Measurements from ENCODE around the gene PTPRG. TPM values are rescaled to one million over a fixed set of nuclear protein-coding genes. Genes with fewer than 3 reads are reported as not detected.

Gene PTPRG
- total RNA-seq, 1 donor from 2014 or later: 78.2 TPM

DNA sequence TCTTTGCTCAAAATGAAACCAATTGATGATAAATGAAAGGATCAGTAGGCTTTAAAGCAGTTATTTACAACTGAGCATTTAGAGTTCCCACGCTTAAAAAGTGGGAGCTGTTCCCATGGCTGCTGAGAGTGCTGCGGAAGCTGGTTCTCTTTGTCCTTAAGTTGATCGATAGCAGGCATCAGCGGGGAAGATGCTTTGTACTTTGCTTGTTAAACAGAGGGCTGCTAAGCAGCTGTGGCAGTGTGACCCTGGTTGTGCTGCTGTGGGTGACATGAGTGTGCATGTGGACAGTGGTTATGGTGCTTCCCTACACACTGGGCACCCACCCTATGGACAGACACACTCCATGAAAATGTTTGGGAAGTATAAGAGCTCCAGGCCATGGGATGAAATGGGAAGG lies 96.3 kb downstream of the PTPRG start:
- DNase-seq: no peak

DNA sequence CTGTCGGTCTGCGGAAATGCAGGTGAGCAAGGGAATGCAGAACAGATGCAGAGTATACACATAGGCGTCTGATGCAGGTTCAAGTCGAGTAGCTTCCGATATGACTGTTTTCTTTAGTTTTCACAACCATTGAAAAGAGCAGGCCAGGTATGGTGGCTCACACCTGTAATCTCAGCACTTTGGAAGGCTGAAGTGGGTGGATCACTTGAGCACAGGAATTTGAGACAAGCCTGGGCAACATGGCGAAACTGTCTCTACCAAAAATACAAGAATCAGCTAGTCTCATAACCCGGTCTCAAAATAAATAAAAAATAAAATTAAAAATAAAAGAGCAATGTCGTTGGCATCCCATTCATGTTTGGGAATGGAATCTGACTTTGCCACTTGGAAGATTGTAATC lies 101.5 kb downstream of the PTPRG start:
- no peak for DNase-seq

DNA sequence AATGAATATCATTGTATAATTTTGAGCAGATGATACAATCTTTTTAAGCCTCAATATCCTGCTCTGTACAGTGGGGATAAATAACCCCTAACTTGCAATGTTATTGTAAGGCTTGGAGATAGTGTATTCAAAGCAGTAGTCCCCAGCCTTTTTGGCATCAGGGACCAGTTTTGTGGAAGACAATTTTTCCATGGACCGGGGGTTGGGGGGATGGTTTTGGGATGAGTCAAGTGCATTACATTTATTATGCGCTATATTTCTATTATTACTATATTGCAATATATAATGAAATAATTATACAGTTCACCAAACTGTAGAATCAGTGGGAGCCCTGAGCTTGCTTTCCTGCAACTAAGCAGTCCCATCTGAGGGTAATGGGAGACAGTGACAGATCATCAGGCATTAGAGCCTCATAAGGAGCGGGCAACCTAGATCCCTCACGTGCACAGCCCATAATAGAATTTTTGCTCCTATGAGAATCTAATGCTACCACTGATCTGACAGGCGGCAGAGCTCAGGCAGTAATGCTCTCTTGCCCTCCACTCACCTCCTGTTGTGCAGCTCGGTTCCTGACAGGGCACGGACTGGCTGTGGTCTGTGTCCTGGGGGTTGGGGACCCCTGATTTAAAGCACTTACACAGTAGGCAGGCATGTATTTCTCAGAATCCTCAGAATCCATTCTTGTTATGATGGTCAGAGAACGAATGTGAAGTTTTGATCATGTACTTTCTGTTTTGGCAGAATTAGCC lies 102.2 kb downstream of the PTPRG start:
- DNase-seq: no peak

DNA sequence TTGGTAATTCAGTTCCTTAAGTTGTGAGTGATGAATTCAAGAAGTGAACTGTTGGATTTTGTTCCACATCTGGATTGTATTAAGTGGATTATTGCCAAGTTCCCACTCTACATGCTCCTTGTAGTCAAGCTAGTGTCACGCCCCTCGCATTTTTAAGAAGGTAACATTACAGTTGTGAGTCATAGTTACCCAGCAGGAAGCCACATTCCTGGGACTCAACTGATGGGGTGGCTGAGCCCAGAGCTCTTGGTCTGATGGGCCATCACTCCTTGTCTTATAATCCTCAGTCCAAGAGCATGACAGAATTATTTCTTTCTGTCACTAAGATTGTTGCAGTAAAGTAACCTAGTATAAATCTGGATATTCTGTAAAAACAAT lies 102.7 kb downstream of the PTPRG start:
- peak; percentile 89 for DNase-seq

DNA sequence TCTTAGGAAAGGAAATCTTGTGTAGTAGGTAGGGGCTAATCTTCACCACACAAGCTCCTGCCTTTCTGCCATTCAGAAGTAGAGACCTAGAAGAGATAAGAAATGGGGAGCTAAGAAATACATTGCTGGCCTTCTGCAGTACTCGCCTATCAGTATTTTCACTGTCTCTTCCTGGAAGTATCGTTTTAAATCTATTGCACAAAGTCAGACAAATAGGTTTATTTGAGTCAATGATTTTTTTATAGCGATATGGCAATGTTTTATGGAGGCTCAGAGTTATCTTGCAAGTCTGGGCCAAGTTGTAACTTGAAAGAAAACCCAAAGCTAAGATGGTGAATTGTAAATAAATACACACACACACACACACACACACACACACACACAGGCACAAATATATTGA lies 103.8 kb downstream of the PTPRG start:
- no peak for DNase-seq

DNA sequence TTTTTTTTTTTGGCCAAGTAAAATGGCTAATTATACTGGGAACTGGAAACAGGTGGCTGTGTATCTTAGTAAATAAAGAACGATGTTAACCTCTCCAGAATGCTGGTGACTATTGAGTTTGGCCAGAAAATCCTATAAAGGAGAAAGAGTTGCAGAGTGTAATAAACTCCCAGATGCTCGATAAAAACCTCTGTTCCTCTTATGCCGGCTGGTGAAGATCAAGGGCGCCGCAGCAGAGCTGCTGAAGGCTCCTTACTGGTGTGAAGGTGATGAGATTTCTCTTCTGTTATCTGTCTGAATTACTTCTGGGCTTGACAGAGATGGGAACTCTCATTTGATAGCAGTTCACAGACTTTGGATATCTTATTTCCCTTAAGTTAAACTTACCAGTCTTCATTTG lies 104.6 kb downstream of the PTPRG start:
- DNase-seq: no peak

DNA sequence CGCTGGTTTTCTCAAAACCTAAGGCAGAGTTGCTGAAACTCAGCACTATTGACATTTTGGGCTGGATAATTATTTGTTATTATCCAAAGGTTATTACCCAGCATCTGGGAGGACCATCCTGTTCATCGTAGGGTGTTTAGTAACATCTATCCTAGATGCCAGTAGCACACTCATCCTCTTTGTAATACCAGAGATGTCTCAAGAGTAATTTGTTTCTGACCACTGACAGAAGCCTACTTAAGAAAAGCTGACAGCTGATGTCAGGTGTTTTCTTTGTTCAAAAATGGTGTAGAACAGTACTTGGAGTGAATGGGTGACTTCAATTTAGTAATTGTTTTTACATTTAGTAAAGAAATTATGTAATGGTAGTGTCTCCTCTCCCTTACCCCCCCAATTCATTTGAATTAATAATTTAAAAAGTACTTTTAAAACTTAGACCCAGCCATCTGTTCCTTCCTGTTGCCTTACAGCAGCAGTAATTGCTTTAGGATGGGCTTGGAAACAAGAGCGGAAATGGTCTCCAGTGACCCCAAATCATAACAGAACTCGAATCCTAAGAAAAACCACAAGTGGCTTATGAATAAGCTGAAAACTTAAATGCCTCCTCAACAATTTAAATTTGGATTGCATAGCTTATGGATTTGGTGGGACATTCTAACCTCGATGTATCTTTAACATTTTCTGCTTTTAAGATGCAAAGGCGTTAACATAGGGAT lies 105.4 kb downstream of the PTPRG start:
- DNase-seq: peak; percentile 50

DNA sequence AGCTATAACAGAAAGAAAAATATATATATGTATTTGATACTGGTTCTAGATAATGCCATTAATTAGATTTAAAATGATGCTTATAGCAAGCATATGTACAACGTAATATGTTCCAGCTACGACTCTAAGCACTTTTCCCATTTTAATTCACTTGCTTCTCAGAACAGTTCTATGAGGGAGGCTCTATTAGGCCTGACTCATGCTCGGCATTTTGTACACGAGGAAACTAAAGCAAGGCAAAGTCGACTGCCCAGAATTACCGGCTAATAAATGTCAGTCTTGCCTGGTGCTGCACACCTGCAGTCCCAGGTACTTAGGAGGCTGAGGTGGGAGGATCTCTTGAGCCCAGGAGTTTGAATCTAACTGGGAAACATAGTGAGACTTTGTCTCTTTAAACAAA lies 106.0 kb downstream of the PTPRG start:
- no peak for DNase-seq

DNA sequence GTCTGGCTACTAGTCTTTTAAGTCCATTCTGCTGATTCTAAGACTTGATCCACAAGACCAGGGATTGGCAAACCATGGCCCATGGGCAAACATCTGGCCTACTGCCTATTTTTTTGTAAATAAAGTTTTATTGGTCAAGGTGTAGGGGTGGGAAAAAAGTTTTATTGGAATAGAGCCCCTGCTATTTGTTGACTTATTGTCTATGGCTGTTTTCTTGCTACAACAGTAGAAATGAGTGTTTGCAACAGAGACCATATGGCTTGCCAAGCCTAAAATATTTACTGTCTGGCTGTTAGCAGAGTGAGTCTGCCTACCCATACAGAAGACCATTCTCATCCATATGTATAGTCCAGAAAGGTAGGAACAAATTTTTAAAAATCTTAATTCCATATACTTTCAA lies 106.4 kb downstream of the PTPRG start:
- no peak for DNase-seq

DNA sequence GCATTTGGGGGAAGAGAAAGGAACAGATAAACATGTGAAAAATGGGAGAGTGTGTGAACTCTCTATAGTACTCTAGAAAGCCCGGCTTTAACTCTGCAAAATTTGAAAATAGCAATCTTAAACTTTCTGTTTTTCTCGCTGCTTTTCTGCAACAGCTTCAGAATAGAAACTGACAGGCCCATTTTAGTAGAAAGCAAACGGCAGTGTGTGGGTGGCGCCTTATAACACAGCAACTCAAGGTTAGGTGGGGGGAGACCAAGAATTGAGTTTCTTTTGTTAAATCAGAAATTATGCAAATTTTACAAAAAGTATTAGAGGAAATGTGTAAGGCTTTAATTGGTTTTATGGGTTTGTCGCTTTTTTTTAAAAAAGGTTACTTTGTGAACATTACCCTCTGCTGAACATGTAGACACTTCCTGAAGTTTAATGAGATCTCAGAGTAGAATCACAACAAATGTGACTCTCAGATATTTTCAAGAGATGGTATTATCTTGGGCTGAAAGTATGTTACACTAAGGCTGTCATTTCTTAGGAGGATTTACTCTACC lies 107.0 kb downstream of the PTPRG start:
- no peak for DNase-seq

DNA sequence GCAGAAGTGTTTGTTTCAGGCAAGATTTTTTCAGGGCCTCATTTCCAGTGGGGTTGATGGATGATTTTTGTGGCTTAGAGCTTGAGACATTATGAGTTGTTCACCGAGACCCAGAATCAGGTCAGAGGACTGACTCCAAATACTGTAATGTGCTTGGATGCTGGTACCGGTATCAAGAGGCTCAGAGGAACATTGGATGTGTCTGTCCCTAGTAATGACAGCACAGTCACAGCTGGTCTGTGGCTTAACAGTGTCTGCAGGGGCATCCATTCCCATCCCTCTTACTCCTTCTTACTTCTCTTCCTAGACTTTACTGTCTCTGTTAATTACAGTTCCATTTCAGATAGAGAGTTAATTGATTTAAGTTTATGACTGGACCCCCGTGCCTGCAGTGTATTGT lies 107.8 kb downstream of the PTPRG start:
- DNase-seq: no peak

DNA sequence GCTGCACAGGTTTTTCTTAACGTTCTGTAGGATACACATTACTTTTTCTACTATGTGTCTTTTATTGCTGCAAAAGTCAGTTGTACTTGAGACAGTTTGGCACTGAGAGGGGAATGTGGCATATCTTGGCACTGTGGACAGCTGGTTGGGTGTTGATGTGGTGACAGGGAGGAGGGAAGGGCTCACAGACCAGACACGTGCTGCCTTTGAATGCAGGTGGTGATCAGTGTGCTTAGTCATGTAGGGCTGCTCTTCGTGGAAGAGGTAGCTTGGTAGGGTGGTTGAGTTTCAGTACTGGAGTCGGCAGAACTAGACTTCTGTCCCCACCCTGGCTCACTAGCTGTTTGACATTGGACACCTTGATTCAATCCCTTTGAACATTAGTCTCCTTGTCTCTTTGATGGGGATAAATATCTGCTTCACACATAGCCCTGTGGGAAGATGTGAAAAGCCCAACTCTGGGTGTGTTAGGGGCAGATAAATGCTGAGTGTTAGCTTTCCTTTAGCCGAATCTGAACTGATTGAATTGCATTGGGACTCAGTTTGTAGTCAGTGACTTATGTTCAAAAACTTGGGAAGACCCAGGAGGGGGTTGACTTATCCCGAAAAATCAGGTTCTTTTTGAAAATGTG lies 108.4 kb downstream of the PTPRG start:
- peak; percentile 44 for DNase-seq

DNA sequence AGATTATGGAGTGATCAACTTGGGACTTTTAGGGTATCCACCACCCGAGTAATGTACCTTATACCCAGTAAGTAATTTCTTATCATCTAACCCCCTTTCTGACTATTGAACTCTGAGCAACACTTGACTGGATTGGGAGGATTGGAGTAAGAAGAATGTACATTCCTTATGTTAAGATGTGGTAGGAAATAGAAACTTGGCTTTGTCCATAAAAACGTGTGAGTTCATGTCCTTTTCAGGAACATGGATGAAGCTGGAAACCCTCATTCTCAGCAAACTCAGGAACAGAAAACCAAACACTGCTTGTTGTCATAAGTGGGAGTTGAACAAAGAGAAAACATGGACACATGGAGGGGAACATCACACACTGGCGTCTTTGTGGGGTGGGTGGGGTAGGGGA lies 112.3 kb downstream of the PTPRG start:
- DNase-seq: peak; percentile 54

DNA sequence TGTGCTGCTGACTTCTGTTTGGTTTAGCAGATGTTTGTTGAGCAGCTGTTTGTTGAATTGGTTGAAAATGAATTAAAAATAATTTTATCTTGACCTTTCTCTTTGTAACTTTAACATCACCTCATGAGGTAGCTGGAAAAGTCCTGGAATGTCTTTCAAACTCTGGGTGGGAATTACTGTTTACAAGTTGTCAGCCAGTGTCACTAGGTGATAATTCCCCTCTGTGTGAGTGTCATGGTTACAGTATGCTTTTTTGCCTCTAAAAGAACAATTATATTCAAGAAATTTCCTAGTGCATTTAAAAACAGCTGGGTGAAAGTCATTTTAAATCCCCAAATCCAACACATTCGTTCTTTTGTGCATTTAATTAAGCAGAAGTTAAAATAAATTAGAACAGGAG lies 113.2 kb downstream of the PTPRG start:
- DNase-seq: no peak

DNA sequence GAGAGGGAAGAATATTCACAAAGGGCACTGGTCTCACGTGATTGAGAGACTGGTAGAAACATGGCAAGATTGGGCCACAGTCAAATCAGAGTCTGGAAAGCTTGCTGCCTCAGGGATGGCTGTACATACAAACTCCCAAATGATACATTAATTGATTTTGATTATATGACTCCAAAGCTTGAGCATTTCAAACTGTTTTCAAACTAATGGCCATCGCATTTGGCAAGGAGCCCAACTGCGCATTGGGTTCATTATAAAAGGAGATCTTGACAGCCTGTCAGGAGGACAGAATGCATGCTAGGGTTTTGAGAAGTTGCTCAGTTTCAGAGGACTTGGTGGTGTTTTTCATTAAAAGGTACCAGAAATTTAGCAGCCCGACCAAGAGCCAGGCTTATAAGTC lies 117.7 kb downstream of the PTPRG start:
- no peak for DNase-seq

DNA sequence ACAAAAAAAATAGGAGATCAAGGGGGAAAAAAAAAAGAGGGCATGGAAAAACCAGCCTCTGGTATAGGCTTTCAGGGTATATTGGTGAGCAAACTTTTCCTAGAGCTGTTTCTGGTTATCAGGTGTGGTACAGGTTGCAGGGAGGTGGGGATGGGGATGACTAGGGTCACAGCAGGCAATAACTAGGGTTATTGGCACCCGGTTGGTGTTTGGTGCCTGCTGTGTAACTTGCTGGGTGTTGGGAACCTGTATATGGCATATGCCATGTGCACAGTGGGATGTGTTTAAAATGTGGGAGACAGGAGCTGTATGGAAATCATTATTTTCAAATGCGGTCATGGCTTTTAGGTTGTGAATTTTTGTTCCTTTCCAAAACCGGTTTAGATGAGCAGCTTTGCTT lies 119.2 kb downstream of the PTPRG start:
- DNase-seq: no peak

DNA sequence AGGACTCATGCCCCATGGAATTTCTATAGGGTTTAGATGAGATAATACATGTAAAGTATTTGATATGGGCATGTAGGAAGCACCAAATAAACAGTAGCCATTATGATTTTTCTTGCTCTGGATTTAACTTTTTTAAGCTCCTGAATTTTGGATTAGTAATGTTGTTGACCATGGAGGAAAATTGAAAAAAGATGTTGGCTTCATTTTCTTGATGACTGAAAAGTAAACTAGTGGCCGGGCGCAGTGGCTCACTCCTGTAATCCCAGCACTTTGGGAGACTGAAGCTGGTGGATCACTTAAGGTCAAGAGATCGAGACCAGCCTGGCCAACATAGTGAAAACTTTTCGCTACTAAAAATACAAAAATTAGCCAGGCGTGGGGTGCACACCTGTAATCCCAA lies 120.3 kb downstream of the PTPRG start:
- DNase-seq: no peak

DNA sequence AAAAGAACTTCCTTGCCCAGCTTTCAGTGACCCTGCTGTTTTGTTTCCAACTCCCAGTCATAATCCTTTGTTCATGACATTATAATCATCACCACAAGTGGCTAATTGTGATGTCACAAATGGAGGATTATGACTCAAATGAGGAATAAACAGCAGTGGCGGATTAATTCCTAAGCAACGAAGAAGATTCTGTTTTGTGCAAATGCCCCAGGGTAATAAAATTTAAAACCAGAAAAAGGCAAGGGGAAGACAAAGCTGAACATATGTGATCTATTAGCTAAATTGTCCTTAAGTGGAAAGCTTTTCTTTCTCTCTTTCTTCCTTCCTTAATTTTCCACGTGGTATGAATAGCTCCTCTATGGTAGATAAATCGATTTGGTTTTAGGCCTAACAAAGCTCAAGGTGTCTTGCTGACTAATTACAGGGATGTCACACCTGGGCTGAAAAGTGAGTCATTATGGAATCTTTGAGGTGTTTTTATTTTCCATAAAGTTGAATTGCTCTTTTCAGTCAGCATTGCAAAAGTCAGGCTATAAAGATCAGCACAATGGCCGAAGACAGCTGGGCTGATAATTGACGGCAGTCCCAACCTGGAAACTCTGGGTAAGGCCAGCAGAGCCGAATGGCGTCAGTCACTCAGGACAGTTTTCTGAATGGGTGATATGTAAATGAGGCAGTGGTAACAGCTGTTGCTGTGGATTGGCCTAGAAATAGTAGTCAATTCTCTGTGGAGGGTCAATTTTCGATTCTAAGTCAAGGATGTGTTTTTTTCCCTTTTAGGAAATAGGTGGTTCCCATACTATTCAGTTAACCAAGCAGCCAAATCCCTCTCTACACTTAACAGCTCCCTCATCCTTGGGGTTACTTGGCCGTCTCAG lies 121.5 kb downstream of the PTPRG start:
- peak; percentile 85 for DNase-seq

DNA sequence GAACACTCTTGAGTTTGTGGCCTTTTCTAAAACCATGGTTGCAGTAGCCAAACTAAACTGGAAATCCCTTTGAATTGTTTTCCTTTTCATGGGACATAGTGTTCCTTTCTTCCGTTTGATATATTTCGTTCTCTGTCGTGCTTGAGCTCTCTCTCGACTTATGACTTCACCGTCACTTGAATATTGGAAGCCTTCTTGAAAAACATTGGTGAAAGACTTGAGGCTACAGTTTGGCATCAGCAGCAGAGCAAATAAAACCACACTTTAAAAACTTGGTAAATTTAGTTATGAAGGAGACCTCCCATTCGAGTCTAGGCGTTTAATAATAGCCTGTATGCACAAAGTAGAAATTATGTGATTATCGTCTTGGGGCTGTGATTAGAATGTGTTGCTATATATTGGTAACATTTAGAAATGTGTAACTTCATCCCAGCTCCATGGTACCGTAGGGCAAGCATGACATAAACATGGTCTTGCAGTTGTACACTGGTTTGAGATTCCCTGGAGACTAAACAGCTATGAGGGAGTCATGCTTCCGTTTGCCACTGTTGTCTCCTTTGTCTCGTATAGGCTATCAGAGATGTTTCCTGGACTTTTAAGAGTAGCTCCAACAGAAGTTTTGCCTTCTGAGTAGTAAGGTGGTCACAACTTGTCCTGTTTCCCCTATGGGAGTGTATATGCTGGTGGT lies 122.3 kb downstream of the PTPRG start:
- no peak for DNase-seq

DNA sequence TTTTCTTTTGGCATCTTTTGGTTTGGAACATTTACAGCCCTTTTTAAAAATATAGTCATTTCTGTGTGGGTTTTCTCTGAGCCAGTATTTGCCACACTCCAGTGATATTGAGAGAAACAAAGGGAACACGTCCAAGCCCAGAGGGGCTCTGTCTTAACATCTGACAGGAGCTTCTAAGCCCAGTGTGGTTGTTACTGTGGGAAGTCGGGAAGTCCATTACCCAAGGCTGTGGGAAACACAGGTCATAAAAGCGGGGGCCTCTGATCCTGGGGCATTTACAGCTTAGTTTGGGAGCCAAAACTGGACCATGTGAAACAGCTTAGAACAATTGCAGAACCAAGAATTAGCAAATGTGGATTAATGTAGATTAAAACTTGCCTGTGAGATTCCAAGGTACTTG lies 123.0 kb downstream of the PTPRG start:
- peak; percentile 47 for DNase-seq

DNA sequence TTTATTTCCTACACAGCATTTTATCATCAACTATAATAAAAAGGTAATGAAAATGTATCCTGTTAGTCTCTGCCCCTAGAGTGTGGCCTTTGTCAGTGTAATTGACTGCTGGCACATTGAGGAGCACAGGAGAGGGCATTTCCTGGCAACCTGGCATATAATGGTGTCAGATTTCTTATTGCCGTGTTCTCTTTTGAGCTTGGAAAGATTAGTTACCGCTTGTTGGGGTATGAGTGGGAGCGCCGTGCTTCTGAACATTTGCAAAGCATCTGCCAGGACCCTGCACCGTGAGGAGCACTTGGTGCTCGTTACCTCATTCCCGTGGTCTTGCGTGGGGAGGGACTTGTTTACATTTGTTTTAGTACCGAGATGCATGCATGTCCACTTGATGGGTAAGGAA lies 124.4 kb downstream of the PTPRG start:
- DNase-seq: peak; percentile 32

DNA sequence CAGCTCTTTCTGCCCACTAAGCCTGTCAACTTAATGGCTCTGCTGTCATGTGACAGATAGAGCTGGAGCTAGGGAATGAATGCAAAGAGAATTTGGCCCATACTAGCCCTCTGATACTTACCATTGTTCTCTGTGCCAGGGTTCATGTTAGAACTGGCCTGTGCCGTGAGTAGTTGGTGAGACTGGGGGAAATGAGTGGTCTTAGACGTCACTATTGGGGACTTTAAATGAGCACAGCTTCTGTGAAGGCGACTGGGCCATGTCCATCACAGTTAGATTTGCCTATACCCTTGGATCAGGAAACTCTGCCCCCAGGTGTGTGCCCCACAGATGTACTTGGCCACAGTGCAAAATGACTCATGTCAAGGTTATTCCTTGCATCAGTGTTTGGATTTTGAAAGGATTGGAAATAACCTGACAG lies 124.9 kb downstream of the PTPRG start:
- no peak for DNase-seq

Data from tongue (tissue), 2 donors.